Measurements from ENCODE around the gene PPM1K.

PPM1K gene

DNA sequence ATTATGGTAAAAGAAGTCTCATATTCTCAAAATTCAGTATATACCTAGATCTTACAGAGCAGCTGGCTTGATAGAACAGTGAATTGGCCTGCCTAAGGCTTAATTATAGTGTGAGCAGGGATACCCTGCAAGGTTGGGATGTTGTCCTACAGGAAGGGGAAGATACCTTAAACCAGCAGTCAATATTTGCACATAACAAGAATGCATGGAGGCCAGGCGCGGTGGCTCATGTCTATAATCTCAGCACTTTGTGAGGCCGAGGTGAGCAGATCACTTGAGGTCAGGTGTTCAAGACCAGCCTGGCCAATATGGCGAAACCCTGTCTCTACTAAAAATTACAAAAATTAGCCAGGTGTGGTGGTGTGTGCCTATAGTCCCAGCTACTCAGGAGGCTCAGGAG is 67.2 kb downstream of the PPM1K start:
- DNase-seq (ENCODE audit: low spot score) = no peak

DNA sequence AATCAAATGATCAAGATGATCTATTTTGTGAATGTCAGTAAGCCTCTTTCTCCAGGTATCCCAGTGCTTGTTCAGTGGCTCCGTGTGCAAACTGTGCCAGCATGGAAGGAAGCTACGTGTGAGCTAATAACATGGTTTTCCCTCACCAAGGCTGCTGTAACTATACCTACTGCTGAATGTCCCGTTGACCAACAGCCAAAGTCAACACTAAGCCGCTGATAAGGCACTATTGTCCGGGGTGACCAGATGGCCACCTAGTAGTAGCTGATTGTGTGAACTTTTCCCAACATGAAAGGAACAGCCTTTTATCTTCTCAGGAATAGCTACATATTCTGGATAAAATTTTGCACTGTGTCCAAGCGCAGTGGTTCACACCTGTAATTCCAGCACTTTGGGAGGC is 68.0 kb downstream of the PPM1K start:
- no peak for DNase-seq (ENCODE audit: low spot score)

GRCh38 chr4:88215351-88215750 is 69.0 kb downstream of the PPM1K start:
- peak; percentile 7 for DNase-seq (ENCODE audit: low spot score)

- no peak for DNase-seq (ENCODE audit: low spot score)
These were observed 72.2 kb downstream of the PPM1K start for GRCh38 chr4:88212253-88212561.

DNA sequence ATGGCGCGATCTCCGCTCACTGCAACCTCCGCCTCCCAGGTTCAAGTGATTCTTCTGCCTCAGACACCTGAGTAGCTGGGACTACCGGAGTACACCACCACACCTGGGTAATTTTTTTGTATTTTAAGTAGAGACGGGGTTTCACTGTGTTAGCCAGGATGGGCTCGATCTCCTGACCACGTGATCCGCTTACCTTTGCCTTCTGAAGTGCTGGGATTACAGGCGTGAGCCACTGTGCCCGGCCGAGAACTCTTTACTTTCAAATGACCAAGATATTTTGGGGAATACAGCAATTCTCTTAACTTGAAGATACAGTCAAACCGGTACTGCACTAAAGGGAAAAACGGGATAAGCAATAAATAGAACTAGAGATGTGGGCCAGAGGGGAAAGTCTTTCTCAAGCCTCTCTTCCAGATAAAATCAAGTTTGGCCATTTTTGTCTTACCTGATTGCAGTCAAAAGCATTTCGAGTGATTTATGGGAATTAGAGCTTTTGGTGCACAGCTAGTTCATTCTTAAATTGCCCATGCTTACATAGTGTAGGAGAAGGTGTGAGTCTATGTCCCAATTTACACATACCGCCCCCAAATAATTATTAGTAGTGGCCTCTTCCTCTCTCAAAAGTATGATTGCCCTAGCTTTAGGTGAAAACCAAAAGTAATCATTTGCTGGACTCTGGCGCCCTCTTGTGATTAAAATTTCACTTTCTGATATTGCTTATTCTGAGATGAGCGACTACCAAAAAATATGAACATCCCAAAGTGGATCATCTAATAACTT is 72.7 kb downstream of the PPM1K start:
- DNase-seq (ENCODE audit: low spot score) = peak; percentile 68

GRCh38 chr4:88208156-88208555 is 76.2 kb downstream of the PPM1K start:
- DNase-seq (ENCODE audit: low spot score) = no peak

All from kidney capillary endothelial cell (primary cell).